Measurements from ENCODE around the gene COLEC11.

GRCh38 chr2:3643371-3644245 lies 48.7 kb downstream of the COLEC11 start:
- TF ChIP-seq CTCF (conservative IDR thresholded peaks at IDR 0.05; ENCODE audit: low read depth, low read length) = no peak
- no peak for TF ChIP-seq EZH2 (IDR thresholded peaks at IDR 0.05; ENCODE audit: borderline replicate concordance, low read depth, low read length, poor library complexity, severe bottlenecking)

Data from A673 (cell line).